Psoas muscle (tissue), 8 donors: Measurements from ENCODE around the gene IL21R. TPM values are rescaled to one million over a fixed set of nuclear protein-coding genes. Genes with fewer than 3 reads are reported as not detected.

Experiments used
- ATAC-seq, 4 donors: fragments of 200-7000 bp; cut with Tn5 transposase; one replicate each; pipeline ENCODE4 v1.9.1; 2020; ENCODE audit warnings: moderate library complexity in 3 of 4, mild to moderate bottlenecking in 2 of 4
- DNase-seq, 2 donors: peaks; one replicate each; pipeline ENCODE4 v3.0.0-alpha.2; 2020
- H3K27ac ChIP-seq: fragments of 200-600 bp; one replicate; pipeline ENCODE4 v1.8.0; 2022
- H3K27me3 ChIP-seq, 3 donors: fragments of 200-600 bp in 1 of 3; one replicate each; pipeline versions ENCODE4 v1.6.1 to v1.8.0; 2013 to 2022; ENCODE audit warnings: low read length in 2 of 3, mild to moderate bottlenecking in 2 of 3, moderate library complexity in 1 of 3; ENCODE audit not compliant: insufficient read depth in 3 of 3
- H3K36me3 ChIP-seq, 2 donors: fragments of 200-600 bp in 1 of 2; one replicate each; pipeline versions ENCODE4 v1.6.1 to v1.8.0; 2013 to 2022; ENCODE audit warnings: low read depth in 1 of 2, mild to moderate bottlenecking in 1 of 2, moderate library complexity in 1 of 2; ENCODE audit not compliant: insufficient read depth in 1 of 2
- H3K4me1 ChIP-seq: fragments of 200-600 bp; one replicate; pipeline ENCODE4 v1.8.0; 2022
- H3K4me3 ChIP-seq: fragments of 200-600 bp; one replicate; pipeline ENCODE4 v1.8.0; 2022; ENCODE audit warnings: mild to moderate bottlenecking
- H3K9me3 ChIP-seq: fragments of 200-600 bp; one replicate; pipeline ENCODE4 v1.8.0; 2022
- CTCF ChIP-seq: fragments of 200-600 bp; IDR thresholded peaks from one replicate; pipeline ENCODE4 v1.8.0; 2022; ENCODE audit warnings: antibody characterized with exemption
- WGBS, 3 donors: extraction: QIAGEN DNeasy Blood & Tissue Kit; methylation state at CpG; one replicate each; pipeline versions ENCODE4 v1.1.6 to v1.1.7; 2013; 5-methylcytosine and 5-hydroxymethylcytosine counted together
- intact Hi-C, 2 donors: fragments of 100-400 bp; cut with DNase I; formaldehyde crosslinking; loops; one replicate each; pipeline versions ENCODE4 v1.11.0 to v1.14.2; 2022
- polyA plus RNA-seq, 3 donors: library from polyadenylated mRNA; stranded (reverse); fragments of 200-250 nt; gene quantifications; one replicate each; pipeline ENCODE4 v1.2.3, GENCODE V29; 2013
- total RNA-seq, 4 donors: library from RNA; stranded (reverse); fragmentation: NEBNext Ultra II Directional in 2 of 4; extraction: Animal tissue kit (Norgen Biotek cat#: 25700) in 2 of 4; gene quantifications; one replicate each; pipeline versions ENCODE4 v1.2.1 to v1.2.4, GENCODE V29; 2021 to 2023
- donor health status: healthy with polysubstance abuse.
- donor health status: DM: no; HTN: no; CAD: no; lungs with moderate emphysema.
- donor health status: Bipolar disorder and iron deficiency.
- donor health status: healthy.
- donor health status: DM: yes; HTN: yes; CAD: no.
- donor health status: DM: no; HTN: no; CAD: no.
- donor health status: DM: no; HTN: no; CAD: no.
- donor health status: DM: yes; HTN: yes; CAD: no.

The IL21R gene
- total and polyA plus RNA-seq, 7 donors = 0.01 to 0.15 (median 0.08) TPM; not detected in 2

GRCh38 chr16:27485126-27485525 is 83.2 kb downstream of the IL21R start:
- H3K36me3 ChIP-seq = peaks cover 9 to 99% of the 10 kb centered on the region in 2 donors
- no peak for TF ChIP-seq CTCF
- H3K27me3 ChIP-seq = no peaks in the 10 kb centered on the region
- no peak for ATAC-seq
- no peaks in the 10 kb centered on the region for H3K9me3 ChIP-seq
- H3K4me1 ChIP-seq = peaks cover 24% of the 10 kb centered on the region
- intact Hi-C loops = no loop called here
- no peak overlapping the region for H3K27ac ChIP-seq
- 39 to 78% (median 48%) methylated on average over 9 of the region's 9 CpGs for WGBS, 3 donors
- DNase-seq = no peak
- no peak overlapping the region for H3K4me3 ChIP-seq

GRCh38 chr16:27485811-27486210 is 83.8 kb downstream of the IL21R start:
- Histone ChIP-seq H3K4me1 (peaks cover 24% of the 10 kb centered on the region), H3K9me3 (no peaks in the 10 kb centered on the region), H3K4me3 (no peak overlapping the region), H3K27me3 (no peaks in the 10 kb centered on the region), H3K36me3 (peaks cover 9 to 99% of the 10 kb centered on the region in 2 donors), H3K27ac (no peak overlapping the region)
- intact Hi-C loops = no loop called here
- DNase-seq (no peak), ATAC-seq (no peak)
- no peak for TF ChIP-seq CTCF
- 89 to 95% (median 93%) methylated on average over 11 of the region's 11 CpGs for WGBS, 3 donors

- intact Hi-C loops = no loop called here
- DNase-seq = no peak
- no peaks in the 10 kb centered on the region for H3K27me3 ChIP-seq
- 84 to 90% (median 88%) methylated on average over 8 of the region's 8 CpGs for WGBS, 3 donors
- H3K9me3 ChIP-seq = no peaks in the 10 kb centered on the region
- TF ChIP-seq CTCF = no peak
- no peak for ATAC-seq
- H3K27ac ChIP-seq = no peak overlapping the region
- peaks cover 9 to 99% of the 10 kb centered on the region in 2 donors for H3K36me3 ChIP-seq
- H3K4me1 ChIP-seq = peaks cover 24% of the 10 kb centered on the region
- H3K4me3 ChIP-seq = no peak overlapping the region
Measured at GRCh38 chr16:27486344-27486743, 84.4 kb downstream of the IL21R start.

- intact Hi-C loops = no loop called here
- DNase-seq = no peak
- H3K27me3 ChIP-seq = no peaks in the 10 kb centered on the region
- peaks cover 22% of the 10 kb centered on the region for H3K4me1 ChIP-seq
- H3K9me3 ChIP-seq = no peaks in the 10 kb centered on the region
- H3K27ac ChIP-seq = no peak overlapping the region
- H3K4me3 ChIP-seq = no peak overlapping the region
- no peak for TF ChIP-seq CTCF
- ATAC-seq = no peak
- WGBS, 3 donors = 86 to 95% (median 91%) methylated on average over 3 of the region's 3 CpGs
- peaks cover 9 to 99% of the 10 kb centered on the region in 2 donors for H3K36me3 ChIP-seq
Measured at GRCh38 chr16:27486760-27487159, 84.8 kb downstream of the IL21R start.

- ATAC-seq = no peak
- intact Hi-C loops = no loop called here
- TF ChIP-seq CTCF = no peak
Measured at GRCh38 chr16:27489421-27489820, 87.4 kb downstream of the IL21R start.

More at GRCh38 chr16:27489421-27489820, 87.4 kb downstream of the IL21R start:
- H3K9me3 ChIP-seq = no peaks in the 10 kb centered on the region
- no peak overlapping the region for H3K4me3 ChIP-seq
- H3K4me1 ChIP-seq = no peaks in the 10 kb centered on the region
- H3K27ac ChIP-seq = no peak overlapping the region
- peaks cover 9 to 100% of the 10 kb centered on the region in 2 donors for H3K36me3 ChIP-seq
- WGBS, 3 donors = 96 to 98% (median 97%) methylated on average over 21 of the region's 21 CpGs
- H3K27me3 ChIP-seq = no peaks in the 10 kb centered on the region
- DNase-seq = no peak
